Measurements from ENCODE around the gene DALRD3.

DNA sequence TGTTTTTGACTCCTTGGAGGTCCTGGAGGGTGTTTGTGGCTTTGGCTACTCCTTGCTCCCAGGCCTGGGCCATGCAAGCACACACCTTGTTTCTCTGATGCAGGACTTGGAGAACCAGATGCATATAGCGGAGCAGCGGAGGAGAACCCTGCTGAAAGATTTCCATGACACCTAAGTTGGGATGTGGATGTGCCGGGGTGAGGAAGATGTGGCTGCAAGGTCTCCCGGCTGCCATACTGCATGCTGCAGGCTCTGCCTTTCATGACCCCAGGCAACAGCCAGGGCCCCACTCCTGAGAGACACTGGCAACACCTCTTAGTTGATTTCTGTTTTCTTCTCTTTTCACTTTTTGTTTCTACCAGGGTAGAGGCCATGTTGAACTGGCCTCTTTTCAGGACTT lies 35.3 kb downstream of the DALRD3 start:
- TF ChIP-seq, protein P1, sequence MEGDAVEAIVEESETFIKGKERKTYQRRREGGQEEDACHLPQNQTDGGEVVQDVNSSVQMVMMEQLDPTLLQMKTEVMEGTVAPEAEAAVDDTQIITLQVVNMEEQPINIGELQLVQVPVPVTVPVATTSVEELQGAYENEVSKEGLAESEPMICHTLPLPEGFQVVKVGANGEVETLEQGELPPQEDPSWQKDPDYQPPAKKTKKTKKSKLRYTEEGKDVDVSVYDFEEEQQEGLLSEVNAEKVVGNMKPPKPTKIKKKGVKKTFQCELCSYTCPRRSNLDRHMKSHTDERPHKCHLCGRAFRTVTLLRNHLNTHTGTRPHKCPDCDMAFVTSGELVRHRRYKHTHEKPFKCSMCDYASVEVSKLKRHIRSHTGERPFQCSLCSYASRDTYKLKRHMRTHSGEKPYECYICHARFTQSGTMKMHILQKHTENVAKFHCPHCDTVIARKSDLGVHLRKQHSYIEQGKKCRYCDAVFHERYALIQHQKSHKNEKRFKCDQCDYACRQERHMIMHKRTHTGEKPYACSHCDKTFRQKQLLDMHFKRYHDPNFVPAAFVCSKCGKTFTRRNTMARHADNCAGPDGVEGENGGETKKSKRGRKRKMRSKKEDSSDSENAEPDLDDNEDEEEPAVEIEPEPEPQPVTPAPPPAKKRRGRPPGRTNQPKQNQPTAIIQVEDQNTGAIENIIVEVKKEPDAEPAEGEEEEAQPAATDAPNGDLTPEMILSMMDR (IDR thresholded peaks at IDR 0.05; ENCODE audit: insufficient read depth, low read depth, low read length): no peak
- no peak for TF ChIP-seq EZH2 (IDR thresholded peaks at IDR 0.05; ENCODE audit: insufficient read depth, low read length)

Data from astrocyte (in vitro differentiated cells and primary cell).